Colonic mucosa (tissue), 4 donors: ENCODE data around the gene MTUS2. TPM values are rescaled to one million over a fixed set of nuclear protein-coding genes. Genes with fewer than 3 reads are reported as not detected.

Source experiments
- DNase-seq: peaks from one replicate; pipeline ENCODE4 v3.0.0-alpha.2; 2020
- H3K27ac ChIP-seq: fragments of 200-600 bp; one replicate; pipeline ENCODE4 v1.8.0; 2021
- H3K27me3 ChIP-seq: fragments of 200-600 bp; one replicate; pipeline ENCODE4 v1.8.0; 2021
- H3K36me3 ChIP-seq: fragments of 200-600 bp; one replicate; pipeline ENCODE4 v1.8.0; 2021
- H3K4me1 ChIP-seq: fragments of 200-600 bp; one replicate; pipeline ENCODE4 v1.8.0; 2021; ENCODE audit warnings: mild to moderate bottlenecking
- H3K4me3 ChIP-seq: fragments of 200-600 bp; one replicate; pipeline ENCODE4 v1.8.0; 2021
- H3K9ac ChIP-seq, 2 donors: one replicate each; pipeline ENCODE4 v1.7.0; 2013; ENCODE audit warnings: control low read depth in 2 of 2, low read depth in 2 of 2, low read length in 2 of 2
- H3K9me3 ChIP-seq: fragments of 200-600 bp; one replicate; pipeline ENCODE4 v1.8.0; 2021
- intact Hi-C: fragments of 100-400 bp; cut with DNase I; formaldehyde crosslinking; loops from one replicate; pipeline ENCODE4 v1.14.1; 2022
- total RNA-seq, 2 donors: library from RNA; stranded (reverse); fragmentation: NEBNext Ultra II Directional in 1 of 2; extraction: Animal tissue kit (Norgen Biotek cat#: 25700) in 1 of 2; gene quantifications; one replicate each; pipeline ENCODE4 v1.2.1, GENCODE V29; 2021
- TF ChIP-seq, protein P1 (sequence below): fragments of 200-600 bp; IDR thresholded peaks from one replicate; pipeline ENCODE4 v1.8.0; 2022; ENCODE audit warnings: antibody characterized with exemption, mild to moderate bottlenecking
- donor health status: healthy.
- donor health status: DM: no; HTN: no; CAD: no.
- donor health status: DM: no; HTN: no; CAD: no.

MTUS2 gene
- total RNA-seq, 2 donors from 2014 or later = 0.11 to 0.40 TPM

DNA sequence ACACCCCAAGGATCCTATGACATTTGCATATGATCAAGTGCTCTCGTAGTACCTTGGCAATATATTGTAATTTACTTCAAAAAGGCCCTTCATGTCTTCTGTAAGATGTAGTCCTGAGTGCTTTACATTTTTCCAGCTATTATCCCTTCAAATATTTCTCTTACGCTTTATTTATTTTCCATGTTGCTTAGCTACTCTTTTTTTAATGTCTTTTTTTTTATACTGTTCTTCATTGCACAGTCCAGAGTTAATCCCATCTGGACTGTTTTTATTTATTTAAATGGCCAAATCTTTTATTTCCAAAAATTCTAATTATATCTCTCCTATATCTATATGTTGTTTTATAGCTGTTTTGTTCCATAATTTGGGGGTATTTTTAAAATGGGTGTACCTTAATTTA lies 404.1 kb downstream of the MTUS2 start:
- Histone ChIP-seq H3K36me3 (no peaks in the 10 kb centered on the region), H3K9me3 (no peaks in the 10 kb centered on the region), H3K9ac (no peak overlapping the region), H3K4me3 (no peak overlapping the region), H3K4me1 (no peaks in the 10 kb centered on the region), H3K27ac (no peak overlapping the region), H3K27me3 (no peaks in the 10 kb centered on the region)
- intact Hi-C loops = no loop called here
- DNase-seq = no peak
- TF ChIP-seq, protein P1, sequence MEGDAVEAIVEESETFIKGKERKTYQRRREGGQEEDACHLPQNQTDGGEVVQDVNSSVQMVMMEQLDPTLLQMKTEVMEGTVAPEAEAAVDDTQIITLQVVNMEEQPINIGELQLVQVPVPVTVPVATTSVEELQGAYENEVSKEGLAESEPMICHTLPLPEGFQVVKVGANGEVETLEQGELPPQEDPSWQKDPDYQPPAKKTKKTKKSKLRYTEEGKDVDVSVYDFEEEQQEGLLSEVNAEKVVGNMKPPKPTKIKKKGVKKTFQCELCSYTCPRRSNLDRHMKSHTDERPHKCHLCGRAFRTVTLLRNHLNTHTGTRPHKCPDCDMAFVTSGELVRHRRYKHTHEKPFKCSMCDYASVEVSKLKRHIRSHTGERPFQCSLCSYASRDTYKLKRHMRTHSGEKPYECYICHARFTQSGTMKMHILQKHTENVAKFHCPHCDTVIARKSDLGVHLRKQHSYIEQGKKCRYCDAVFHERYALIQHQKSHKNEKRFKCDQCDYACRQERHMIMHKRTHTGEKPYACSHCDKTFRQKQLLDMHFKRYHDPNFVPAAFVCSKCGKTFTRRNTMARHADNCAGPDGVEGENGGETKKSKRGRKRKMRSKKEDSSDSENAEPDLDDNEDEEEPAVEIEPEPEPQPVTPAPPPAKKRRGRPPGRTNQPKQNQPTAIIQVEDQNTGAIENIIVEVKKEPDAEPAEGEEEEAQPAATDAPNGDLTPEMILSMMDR = no peak

DNA sequence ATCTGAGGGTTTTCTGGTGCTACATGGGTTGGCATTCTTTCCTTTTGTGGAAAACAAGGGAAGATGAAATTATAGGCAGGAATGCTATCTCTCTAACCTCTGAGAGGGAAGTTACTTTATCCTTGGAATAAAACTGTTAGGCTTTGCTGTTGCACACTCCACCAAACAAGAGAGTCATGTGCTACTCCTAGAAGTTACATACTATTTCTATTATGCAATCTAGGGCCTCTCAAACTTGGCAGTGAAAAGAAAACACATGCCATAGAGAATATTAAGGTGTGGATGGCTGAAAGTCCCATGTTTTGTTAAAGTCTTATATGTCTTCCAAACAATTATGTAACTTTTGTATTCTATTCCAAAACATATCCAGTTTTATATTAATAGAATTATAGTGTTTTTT lies 407.4 kb downstream of the MTUS2 start:
- Histone ChIP-seq H3K36me3 (no peaks in the 10 kb centered on the region), H3K27ac (no peak overlapping the region), H3K9me3 (no peaks in the 10 kb centered on the region), H3K27me3 (no peaks in the 10 kb centered on the region), H3K4me3 (no peak overlapping the region), H3K9ac (no peak overlapping the region), H3K4me1 (no peaks in the 10 kb centered on the region)
- DNase-seq = no peak
- intact Hi-C loops = no loop called here
- TF ChIP-seq, protein P1 = no peak

DNA sequence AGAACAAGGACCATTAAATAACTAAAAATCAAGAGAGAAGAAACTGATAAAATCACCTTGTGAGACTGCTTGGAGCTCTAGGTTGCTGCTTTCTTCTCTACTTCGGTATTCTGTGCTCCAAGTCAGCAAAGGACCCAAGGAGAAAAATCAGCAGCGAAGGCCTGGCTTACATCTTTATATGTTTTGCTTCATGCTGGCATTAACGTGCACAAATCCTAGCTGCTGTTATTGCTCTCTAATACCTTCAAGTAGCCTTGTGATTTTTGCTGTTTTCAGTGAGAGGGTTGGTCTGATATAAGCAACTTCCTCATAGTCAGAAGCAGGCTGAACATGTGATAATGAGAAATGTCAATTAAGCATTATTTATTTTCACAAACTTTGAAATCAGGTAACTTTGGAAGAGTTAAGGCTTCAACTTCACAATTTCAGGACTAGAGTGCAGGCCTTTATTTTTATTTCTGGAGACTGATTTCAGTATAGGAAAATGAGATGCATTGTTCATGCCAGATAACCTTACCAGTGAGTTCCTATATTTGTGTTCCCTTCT lies 410.2 kb downstream of the MTUS2 start:
- H3K27me3 ChIP-seq = no peaks in the 10 kb centered on the region
- H3K4me3 ChIP-seq = no peak overlapping the region
- DNase-seq = no peak
- intact Hi-C loops = no loop called here
- H3K4me1 ChIP-seq = no peaks in the 10 kb centered on the region
- H3K9me3 ChIP-seq = no peaks in the 10 kb centered on the region
- H3K27ac ChIP-seq = no peak overlapping the region
- H3K36me3 ChIP-seq = no peaks in the 10 kb centered on the region
- TF ChIP-seq, protein P1 = no peak
- H3K9ac ChIP-seq = no peak overlapping the region

DNA sequence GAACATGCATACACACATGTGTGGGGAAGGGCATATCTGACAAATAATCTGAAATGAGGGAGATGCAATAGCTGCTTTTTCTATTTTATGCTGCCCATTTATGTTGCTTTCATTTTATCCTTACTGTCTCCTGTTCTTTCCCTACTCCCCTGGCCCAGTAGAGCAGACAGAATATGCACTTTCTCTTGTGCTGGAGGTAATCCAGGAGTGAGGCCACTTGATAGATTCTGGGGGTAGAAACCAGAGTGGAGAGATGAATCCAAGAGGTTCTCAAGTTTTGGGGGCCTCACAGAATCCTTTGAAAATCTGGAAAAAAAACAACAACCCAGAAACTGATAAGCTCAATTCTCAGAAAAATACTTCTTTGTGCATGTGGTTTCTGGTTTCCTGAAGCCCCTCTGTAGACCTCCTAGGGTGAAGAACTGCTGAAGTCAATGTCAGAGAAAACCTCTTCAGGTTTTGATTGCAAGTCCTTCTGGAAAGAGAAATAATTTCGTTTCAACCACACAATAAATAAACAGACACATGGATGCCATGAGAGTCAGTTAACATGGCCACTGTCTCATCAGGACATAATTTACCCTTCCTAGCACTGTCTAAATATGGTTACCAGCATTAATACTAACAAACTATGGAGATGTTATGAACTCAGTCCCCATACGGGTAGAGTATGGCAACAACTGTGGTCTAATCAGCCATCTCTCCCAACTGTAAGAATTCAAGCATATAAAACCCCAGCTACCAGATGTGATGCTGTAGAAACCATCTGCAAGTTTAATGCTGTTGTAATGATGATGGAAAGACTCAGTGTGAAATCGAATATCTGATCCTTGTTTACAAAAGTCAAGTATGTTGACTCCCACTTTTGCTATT lies 419.8 kb downstream of the MTUS2 start:
- DNase-seq = no peak
- TF ChIP-seq, protein P1 = no peak
- H3K4me3 ChIP-seq = no peak overlapping the region
- no peaks in the 10 kb centered on the region for H3K4me1 ChIP-seq
- H3K27ac ChIP-seq = no peak overlapping the region
- no peaks in the 10 kb centered on the region for H3K36me3 ChIP-seq
- no peak overlapping the region for H3K9ac ChIP-seq
- H3K27me3 ChIP-seq = no peaks in the 10 kb centered on the region
- intact Hi-C loops = no loop called here
- no peaks in the 10 kb centered on the region for H3K9me3 ChIP-seq

DNA sequence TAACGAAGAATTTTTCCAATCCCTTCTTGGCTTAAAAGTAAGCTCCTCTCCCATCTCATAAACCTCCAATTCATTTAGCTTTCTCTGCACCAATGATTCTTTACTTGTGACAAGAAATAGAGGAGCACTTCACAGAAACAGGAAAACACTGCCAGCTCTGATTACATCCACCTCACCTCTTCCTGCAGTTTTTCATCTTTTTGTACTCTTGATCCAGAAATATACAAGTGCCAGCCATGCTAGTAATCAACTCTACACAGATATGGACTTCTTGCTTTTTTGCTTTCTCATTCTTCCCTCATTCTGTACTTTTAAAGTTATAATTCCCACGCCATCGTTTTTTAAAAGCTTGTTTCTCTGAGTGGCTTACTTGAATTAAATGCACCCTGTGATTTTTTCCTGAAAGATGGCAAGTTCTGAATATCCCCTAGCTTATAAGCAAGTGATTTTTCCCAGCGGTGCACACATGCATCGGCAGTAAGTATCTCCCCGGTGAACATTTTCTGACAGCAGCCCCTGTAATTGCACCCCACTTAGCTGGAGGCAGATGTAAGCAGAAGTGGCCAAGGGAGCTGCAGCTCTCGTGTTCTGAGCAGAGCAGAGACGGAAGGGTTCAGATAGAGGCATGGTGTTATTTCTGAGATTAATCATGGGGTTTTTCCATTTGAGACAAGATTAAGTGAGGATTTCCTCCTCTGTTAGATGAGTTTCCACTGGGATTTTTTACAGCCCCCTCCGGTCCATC lies 434.7 kb downstream of the MTUS2 start:
- Histone ChIP-seq H3K9ac (no peak overlapping the region), H3K36me3 (no peaks in the 10 kb centered on the region), H3K4me1 (no peaks in the 10 kb centered on the region), H3K4me3 (no peak overlapping the region), H3K9me3 (no peaks in the 10 kb centered on the region), H3K27ac (no peak overlapping the region), H3K27me3 (no peaks in the 10 kb centered on the region)
- TF ChIP-seq, protein P1 = no peak
- intact Hi-C loops = no loop called here
- DNase-seq = no peak
